HG03103 (cell line): ENCODE results near the gene BIRC3.
"Not testable (repeated sequence)": the region's sequence is repeated elsewhere in the genome, so short reads cannot be mapped to it uniquely, and the experiment has no call there.

Experiments used
- ATAC-seq: cut with Tn5 transposase; IDR thresholded peaks from one replicate; pipeline ENCODE4 v1.9.1; 2021; ENCODE audit warnings: low read depth; ENCODE audit not compliant: unreplicated experiment

Gene BIRC3

GRCh38 chr11:102364991-102365390 lies 47.7 kb downstream of the BIRC3 start:
- ATAC-seq = no peak

DNA sequence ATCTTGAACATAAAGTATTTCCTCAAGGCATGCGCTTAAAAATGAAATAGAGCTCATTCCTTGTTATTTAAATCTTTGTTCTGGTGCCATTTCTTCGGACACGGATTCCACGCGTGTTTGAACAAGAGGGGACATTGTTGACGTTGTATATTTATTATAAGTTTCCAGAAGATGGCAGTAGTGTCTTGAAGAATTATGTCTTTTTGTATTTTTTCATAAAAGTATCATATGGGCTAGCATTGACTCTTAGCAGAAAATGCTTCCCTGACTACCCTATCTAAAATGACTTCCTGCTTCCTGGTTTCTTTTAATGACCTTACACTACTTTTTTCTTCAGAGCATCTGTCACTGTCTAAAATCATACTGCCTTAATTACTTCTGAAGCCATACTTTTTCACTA lies 50.1 kb downstream of the BIRC3 start:
- no peak for ATAC-seq

DNA sequence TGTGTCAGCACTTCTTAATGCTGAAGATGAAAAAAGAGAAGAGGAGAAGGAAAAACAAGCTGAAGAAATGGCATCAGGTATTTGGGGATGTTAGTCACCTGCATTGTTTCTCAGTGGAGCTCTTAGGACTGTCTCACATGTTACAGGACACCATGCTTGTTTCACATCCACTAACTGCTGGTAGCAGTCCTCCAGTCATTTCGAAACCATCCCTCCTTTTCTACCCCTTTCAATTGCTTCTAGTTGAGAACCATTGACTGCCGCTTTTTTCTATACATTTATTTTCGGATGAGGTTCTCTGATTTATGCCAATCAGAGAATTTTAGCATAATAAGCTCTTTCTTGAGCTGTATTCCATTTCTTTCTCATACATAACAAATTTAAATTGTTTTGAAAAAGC lies 51.2 kb downstream of the BIRC3 start:
- peak; percentile 100 for ATAC-seq

DNA sequence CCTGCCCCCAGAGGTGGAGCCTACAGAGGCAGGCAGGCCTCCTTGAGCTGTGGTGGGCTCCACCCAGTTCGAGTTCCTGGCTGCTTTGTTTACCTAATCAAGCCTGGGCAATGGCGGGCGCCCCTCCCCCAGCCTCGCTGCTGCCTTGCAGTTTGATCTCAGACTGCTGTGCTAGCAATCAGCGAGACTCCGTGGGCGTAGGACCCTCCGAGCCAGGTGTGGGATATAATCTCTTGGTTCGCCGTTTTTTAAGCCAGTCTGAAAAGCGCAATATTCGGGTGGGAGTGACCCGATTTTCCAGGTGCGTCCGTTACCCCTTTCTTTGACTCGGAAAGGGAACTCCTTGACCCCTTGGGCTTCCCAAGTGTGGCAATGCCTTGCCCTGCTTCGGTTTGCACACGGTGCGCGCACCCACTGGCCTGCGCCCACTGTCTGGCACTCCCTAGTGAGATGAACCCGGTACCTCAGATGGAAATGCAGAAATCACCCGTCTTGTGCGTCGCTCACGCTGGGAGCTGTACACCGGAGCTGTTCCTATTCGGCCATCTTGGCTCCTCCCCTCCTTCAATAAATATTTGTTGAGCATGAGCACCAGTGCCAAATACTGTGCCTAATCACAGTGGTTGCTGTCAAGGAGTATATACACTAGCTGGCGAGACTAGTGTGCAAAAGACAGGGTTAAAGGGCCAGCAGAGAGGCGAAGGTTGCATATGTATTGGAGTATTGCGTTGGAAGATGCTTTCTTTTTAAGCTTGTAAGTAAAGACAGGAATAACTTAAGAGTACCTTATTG lies 57.5 kb downstream of the BIRC3 start:
- ATAC-seq = not testable (repeated sequence)

- no peak for ATAC-seq
These were observed 58.6 kb downstream of the BIRC3 start for GRCh38 chr11:102375720-102376399.

DNA sequence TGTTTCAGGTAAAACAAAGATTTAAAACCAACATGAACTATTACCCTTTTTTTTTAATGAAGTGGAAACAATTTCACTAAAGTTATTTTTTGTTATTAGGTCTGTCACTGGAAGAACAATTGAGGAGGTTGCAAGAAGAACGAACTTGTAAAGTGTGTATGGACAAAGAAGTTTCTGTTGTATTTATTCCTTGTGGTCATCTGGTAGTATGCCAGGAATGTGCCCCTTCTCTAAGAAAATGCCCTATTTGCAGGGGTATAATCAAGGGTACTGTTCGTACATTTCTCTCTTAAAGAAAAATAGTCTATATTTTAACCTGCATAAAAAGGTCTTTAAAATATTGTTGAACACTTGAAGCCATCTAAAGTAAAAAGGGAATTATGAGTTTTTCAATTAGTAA lies 60.6 kb downstream of the BIRC3 start:
- ATAC-seq = no peak

- no peak for ATAC-seq
These were observed 61.5 kb downstream of the BIRC3 start for GRCh38 chr11:102378818-102379217.

DNA sequence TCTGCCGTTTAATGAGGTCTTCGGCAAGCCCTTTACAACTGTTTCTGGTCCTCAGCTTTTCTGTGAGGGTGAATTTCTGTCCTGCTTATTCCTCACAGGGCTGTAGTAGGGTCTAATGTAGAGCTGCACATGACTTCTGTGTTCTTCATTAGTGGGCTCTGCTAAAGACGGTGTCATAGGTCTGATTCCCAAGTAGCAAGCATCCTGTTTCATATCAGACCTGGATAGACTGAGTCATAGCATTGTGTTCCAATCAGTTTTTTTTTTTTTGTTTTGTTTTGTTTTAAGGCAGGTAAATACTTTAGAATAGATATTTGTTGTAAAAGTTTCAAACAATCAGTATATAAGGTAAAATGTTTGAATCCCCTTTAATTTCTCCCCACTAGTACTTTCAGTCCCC lies 65.1 kb downstream of the BIRC3 start:
- no peak for ATAC-seq

DNA sequence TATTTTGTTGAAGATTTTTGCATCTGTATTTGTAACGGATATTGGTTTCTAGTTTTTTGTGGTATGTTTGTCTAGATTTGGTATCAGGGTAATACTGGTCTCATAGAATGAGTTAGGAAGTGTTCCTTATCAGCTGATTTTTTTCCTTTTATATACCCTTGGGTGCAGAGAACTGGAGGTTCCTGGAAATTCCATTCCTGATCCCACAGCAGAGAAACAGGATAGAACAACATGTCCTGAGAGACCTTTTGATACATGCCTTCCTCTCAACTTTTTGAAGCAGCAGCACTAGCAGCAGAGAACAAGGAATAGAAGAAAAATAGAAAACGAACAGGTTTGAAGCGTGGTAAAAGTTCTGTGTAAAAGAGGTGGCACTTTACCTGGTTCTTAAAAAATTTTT lies 66.6 kb downstream of the BIRC3 start:
- ATAC-seq = no peak

- ATAC-seq = no peak
These were observed 67.3 kb downstream of the BIRC3 start for GRCh38 chr11:102384419-102385079.

GRCh38 chr11:102385085-102386007 lies 68.1 kb downstream of the BIRC3 start:
- no peak for ATAC-seq

DNA sequence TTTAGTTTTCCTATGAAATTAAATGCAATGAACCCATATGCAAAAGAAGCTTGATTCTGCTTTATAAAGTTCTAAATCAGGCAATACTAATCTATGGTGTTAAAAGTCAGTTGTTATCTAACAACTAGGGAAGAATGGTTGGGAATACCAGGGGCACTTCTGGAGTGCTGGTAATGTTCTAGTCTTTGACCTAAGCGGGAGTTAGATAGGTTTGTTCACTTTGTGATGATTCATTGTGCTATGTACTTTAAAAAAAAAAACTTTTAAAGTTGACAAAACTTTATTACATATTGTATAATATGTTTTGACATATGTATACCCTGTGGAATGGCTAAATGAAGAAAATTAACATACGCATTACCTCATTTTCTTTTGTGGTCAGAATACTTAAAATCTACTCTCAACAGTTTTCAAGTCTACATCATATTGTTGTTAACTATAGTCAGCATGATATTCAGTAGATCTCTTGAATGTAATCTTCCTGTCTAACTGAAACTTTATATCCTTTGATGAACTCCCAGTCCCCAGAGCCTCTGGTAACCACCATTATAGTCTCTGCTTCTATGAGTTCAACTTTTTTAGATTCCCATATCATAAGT lies 69.0 kb downstream of the BIRC3 start:
- ATAC-seq = no peak

DNA sequence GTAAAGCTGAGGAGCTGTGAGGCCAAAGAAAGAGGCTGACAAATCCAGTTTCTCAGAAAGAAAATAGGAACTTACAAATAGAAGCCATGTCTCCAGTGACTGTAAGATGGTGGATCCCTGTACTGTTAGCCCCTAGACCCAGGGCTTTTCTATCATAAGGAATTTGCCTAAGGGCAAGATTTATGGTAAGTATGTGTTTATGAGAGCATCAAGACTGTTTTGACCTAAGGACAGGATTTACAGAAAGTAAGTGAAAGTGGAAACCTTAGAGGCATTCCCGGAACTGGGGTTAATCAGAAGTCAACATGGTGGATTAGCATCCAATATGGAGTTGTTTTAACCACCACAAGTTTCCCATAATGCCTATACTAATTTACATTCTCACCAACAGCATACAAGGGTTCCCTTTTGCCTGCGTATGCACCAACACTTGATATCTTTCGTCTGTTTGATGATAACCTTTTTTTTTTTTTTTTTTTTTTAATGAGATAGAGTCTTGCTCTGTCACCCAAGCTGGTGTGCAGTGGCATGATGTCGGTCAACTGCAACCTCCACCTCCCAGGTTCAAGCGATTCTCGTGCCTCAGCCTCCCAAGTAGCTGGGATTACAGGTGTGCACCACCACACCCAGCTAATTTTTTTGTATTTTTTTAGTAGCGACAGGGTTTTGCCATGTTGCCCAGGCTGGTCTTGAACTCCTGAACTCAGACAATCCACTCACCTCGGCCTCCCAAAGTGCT lies 69.9 kb downstream of the BIRC3 start:
- no peak for ATAC-seq
